22Rv1 (cell line): ENCODE measurements around the gene SYT7.

Experiments
- ZFX ChIP-seq: fragments of 450-650 bp; IDR thresholded peaks from 2 replicates; pipeline ENCODE4 v1.6.1; 2017; ENCODE audit warnings: antibody characterized with exemption, borderline replicate concordance
- TF ChIP-seq, protein P1 (sequence below): fragments of 450-650 bp; IDR thresholded peaks from 2 replicates; pipeline ENCODE4 v1.5.1; 2017; ENCODE audit warnings: mild to moderate bottlenecking

GRCh38 chr11:61526229-61526628 lies 54.6 kb downstream of the SYT7 start:
- TF ChIP-seq, protein P1, sequence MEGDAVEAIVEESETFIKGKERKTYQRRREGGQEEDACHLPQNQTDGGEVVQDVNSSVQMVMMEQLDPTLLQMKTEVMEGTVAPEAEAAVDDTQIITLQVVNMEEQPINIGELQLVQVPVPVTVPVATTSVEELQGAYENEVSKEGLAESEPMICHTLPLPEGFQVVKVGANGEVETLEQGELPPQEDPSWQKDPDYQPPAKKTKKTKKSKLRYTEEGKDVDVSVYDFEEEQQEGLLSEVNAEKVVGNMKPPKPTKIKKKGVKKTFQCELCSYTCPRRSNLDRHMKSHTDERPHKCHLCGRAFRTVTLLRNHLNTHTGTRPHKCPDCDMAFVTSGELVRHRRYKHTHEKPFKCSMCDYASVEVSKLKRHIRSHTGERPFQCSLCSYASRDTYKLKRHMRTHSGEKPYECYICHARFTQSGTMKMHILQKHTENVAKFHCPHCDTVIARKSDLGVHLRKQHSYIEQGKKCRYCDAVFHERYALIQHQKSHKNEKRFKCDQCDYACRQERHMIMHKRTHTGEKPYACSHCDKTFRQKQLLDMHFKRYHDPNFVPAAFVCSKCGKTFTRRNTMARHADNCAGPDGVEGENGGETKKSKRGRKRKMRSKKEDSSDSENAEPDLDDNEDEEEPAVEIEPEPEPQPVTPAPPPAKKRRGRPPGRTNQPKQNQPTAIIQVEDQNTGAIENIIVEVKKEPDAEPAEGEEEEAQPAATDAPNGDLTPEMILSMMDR, result no peak
- no peak for TF ChIP-seq ZFX
